ENCODE results near the gene TLN1. TPM values are rescaled to one million over a fixed set of nuclear protein-coding genes. Genes with fewer than 3 reads are reported as not detected.

TLN1 gene
- total RNA-seq, 3 donors from 2014 or later (not counting 1 experiment from before 2014, with no cell fraction given): 509 to 552 (median 528) TPM

DNA sequence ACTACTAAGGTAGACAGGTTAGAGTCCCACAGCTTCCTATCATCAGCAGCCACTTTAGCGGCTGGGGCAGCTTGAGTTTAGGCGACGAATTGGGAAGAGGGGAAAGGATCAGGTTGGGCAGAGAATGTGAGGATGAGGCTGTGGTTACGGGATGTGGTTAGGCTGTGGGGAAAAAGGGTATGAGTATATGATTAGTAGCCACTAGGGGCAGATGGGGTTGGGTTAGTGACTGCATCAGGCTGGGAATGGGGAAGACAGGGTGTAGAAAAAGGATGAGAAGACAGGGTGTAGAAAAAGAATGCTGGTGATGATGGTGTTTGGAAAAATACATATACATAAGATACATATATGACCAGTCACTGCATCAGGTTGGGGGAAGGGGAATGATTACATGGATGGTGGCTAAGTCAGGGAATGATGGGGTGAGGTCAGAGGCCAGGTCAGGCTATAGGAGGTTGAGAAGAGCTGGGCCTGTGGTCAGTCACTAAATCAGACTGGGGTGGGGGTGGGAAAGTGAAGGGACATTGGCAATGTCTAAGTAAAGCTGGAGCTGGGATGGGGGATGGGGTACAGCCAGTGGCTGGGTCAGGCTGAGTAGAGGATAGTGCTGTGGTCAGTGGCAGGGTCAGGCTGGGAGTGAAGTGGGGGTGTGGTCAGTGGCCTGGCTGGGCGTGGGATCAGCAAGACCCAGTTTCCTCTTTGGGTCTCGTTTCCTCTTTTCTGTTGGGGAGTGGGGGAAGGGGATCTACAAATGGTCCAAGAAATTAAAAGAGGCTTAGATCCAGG, 2.1 kb downstream of the TLN1 start:
- no peaks in the 10 kb centered on the region for H3K27me3 Mint-ChIP-seq (ENCODE audit: low read depth in 2 of 2)
- no peaks in the 10 kb centered on the region for H3K9me3 Mint-ChIP-seq
- Histone ChIP-seq H3K27ac (ENCODE audit: low read length) (peak overlapping the region; percentile 88), H3K36me3 (ENCODE audit: control insufficient read depth, insufficient read depth, low read length) (peaks cover 14% of the 10 kb centered on the region), H3K4me1 (ENCODE audit: control insufficient read depth, insufficient read depth, low read length) (peaks cover 62% of the 10 kb centered on the region), H3K4me3 (ENCODE audit: low read length) (peak overlapping the region; percentile 13), H3K9me3 (ENCODE audit: control insufficient read depth, insufficient read depth, low read length) (no peaks in the 10 kb centered on the region), H3K27me3 (ENCODE audit: control insufficient read depth, insufficient read depth, low read length) (no peaks in the 10 kb centered on the region)
- H3K27ac Mint-ChIP-seq: no peak overlapping the region
- intact Hi-C loops (cut with micrococcal nuclease): loop anchor here (5.0 kb wide), 1 partner anchor 113 kb away; the partner anchor contains the start of gene CD72
- DNase-seq: peak in 1 of 2 donors; percentile 72
- H3K4me1 Mint-ChIP-seq: peaks cover 19 to 20% of the 10 kb centered on the region in 2 donors
- under 1% methylated on average over 6 of the region's 6 CpGs for WGBS (ENCODE audit: insufficient coverage)
- no peak overlapping the region for H3K4me3 Mint-ChIP-seq
- TF ChIP-seq, protein P1, sequence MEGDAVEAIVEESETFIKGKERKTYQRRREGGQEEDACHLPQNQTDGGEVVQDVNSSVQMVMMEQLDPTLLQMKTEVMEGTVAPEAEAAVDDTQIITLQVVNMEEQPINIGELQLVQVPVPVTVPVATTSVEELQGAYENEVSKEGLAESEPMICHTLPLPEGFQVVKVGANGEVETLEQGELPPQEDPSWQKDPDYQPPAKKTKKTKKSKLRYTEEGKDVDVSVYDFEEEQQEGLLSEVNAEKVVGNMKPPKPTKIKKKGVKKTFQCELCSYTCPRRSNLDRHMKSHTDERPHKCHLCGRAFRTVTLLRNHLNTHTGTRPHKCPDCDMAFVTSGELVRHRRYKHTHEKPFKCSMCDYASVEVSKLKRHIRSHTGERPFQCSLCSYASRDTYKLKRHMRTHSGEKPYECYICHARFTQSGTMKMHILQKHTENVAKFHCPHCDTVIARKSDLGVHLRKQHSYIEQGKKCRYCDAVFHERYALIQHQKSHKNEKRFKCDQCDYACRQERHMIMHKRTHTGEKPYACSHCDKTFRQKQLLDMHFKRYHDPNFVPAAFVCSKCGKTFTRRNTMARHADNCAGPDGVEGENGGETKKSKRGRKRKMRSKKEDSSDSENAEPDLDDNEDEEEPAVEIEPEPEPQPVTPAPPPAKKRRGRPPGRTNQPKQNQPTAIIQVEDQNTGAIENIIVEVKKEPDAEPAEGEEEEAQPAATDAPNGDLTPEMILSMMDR (IDR thresholded peaks at IDR 0.05): peak; percentile 35
- peak in 1 of 3 donors; percentile 21 for ATAC-seq
- peaks cover under 1% of the 10 kb centered on the region for H3K36me3 Mint-ChIP-seq

DNA sequence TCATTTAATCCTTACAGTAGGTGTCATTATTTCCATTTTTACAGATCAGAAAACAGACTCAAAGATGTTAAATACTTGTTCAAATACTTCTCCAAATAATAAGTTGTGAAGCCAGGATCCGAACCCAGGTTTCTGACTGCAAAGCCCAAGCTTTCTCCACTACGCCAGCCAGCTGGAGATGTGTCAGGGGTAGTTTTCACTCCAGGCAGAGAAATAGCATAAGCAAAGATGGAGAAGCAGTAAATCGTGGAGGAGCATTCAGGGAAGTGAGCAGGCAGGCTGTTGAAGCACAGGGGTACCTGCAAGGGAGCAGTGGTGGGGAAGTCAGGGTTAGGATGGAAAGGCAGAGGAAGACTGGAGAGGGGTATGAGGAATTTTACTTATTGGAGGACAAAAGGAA, 2.9 kb downstream of the TLN1 start:
- no peak for DNase-seq
- no peak overlapping the region for H3K4me3 Mint-ChIP-seq
- H3K4me1 ChIP-seq (ENCODE audit: control insufficient read depth, insufficient read depth, low read length): peaks cover 62% of the 10 kb centered on the region
- TF ChIP-seq, protein P1 (IDR thresholded peaks at IDR 0.05): no peak
- H3K4me3 ChIP-seq (ENCODE audit: low read length): peak overlapping the region; percentile 13
- intact Hi-C loops (cut with micrococcal nuclease): no loop called here
- H3K4me1 Mint-ChIP-seq: peaks cover 26 to 27% of the 10 kb centered on the region in 2 donors
- H3K27ac ChIP-seq (ENCODE audit: low read length): peak overlapping the region; percentile 88
- no peak for ATAC-seq
- no peak overlapping the region for H3K27ac Mint-ChIP-seq
- no peaks in the 10 kb centered on the region for H3K27me3 Mint-ChIP-seq (ENCODE audit: low read depth in 2 of 2)
- H3K36me3 ChIP-seq (ENCODE audit: control insufficient read depth, insufficient read depth, low read length): peaks cover 17% of the 10 kb centered on the region
- H3K27me3 ChIP-seq (ENCODE audit: control insufficient read depth, insufficient read depth, low read length): no peaks in the 10 kb centered on the region
- peaks cover 8% of the 10 kb centered on the region for H3K36me3 Mint-ChIP-seq
- 53% methylated on average over 3 of the region's 3 CpGs for WGBS (ENCODE audit: insufficient coverage)
- H3K9me3 ChIP-seq (ENCODE audit: control insufficient read depth, insufficient read depth, low read length): no peaks in the 10 kb centered on the region
- H3K9me3 Mint-ChIP-seq: no peaks in the 10 kb centered on the region

GRCh38 chr9:35728041-35728971, 3.7 kb downstream of the TLN1 start:
- Mint-ChIP-seq H3K27ac (no peak overlapping the region), H3K27me3 (ENCODE audit: low read depth in 2 of 2) (no peaks in the 10 kb centered on the region), H3K4me3 (no peak overlapping the region), H3K4me1 (peaks cover 25 to 26% of the 10 kb centered on the region in 2 donors), H3K36me3 (peaks cover 8% of the 10 kb centered on the region), H3K9me3 (no peaks in the 10 kb centered on the region)
- intact Hi-C loops (cut with micrococcal nuclease): no loop called here
- peaks cover 25% of the 10 kb centered on the region for H3K36me3 ChIP-seq (ENCODE audit: control insufficient read depth, insufficient read depth, low read length)
- ATAC-seq (peak in 2 of 3 donors; percentile 11 to 18), DNase-seq (peak; percentile 60 to 70)
- H3K9me3 ChIP-seq (ENCODE audit: control insufficient read depth, insufficient read depth, low read length): no peaks in the 10 kb centered on the region
- TF ChIP-seq, protein P1 (IDR thresholded peaks at IDR 0.05): no peak
- 3% methylated on average over 9 of the region's 10 CpGs for WGBS (ENCODE audit: insufficient coverage)
- H3K27me3 ChIP-seq (ENCODE audit: control insufficient read depth, insufficient read depth, low read length): no peaks in the 10 kb centered on the region
- H3K27ac ChIP-seq (ENCODE audit: low read length): peak overlapping the region; percentile 73
- H3K4me1 ChIP-seq (ENCODE audit: control insufficient read depth, insufficient read depth, low read length): peaks cover 59% of the 10 kb centered on the region
- H3K4me3 ChIP-seq (ENCODE audit: low read length): peak overlapping the region; percentile 30

All from natural killer cell (primary cell).